Measurements from ENCODE around the gene DCTN4.

DNA sequence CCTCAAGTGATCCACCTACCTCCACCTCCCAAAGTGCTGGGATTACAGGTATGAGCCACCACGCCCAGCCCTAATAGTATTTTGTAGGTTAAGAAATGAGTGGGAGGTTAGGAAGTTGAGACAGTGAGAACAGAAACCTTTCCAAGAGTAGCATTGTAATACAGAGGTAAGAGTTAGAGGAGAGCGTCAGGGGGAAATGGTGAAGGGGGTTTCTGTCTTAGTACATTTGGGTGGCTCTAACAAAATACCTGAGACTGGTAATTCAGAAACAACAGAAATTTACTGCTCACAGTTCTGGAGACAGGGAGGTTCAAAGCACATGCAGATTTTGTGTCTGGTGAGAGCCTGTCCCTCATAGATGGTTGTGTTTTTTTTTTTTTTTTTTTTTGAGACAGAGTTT, 38.6 kb upstream of the DCTN4 start:
- TF ChIP-seq POLR2A (IDR thresholded peaks at IDR 0.05; ENCODE audit: low read depth, low read length) (no peak), POLR2AphosphoS5 (IDR thresholded peaks at IDR 0.05; ENCODE audit: low read depth, low read length) (no peak), SPI1 (IDR thresholded peaks at IDR 0.05; ENCODE audit: low read depth, low read length) (no peak), TAF1 (IDR thresholded peaks at IDR 0.05; ENCODE audit: low read depth, low read length) (no peak), PAX5 (IDR thresholded peaks at IDR 0.05; ENCODE audit: insufficient read depth, low read length, severe bottlenecking) (no peak)

All from GM12891 (cell line).